GM12873 (cell line): ENCODE results near the gene PLCB1.

Source experiments
- TF ChIP-seq, protein P1 (sequence below): IDR thresholded peaks from 2 replicates; pipeline ENCODE4 v1.5.1; 2012; ENCODE audit warnings: low read depth, mild to moderate bottlenecking, moderate library complexity, low read length, control low read depth; ENCODE audit not compliant: insufficient read depth; ENCODE audit errors: missing control alignments

PLCB1 gene

GRCh38 chr20:8903655-8904605, 771.9 kb downstream of the PLCB1 start:
- TF ChIP-seq, protein P1, sequence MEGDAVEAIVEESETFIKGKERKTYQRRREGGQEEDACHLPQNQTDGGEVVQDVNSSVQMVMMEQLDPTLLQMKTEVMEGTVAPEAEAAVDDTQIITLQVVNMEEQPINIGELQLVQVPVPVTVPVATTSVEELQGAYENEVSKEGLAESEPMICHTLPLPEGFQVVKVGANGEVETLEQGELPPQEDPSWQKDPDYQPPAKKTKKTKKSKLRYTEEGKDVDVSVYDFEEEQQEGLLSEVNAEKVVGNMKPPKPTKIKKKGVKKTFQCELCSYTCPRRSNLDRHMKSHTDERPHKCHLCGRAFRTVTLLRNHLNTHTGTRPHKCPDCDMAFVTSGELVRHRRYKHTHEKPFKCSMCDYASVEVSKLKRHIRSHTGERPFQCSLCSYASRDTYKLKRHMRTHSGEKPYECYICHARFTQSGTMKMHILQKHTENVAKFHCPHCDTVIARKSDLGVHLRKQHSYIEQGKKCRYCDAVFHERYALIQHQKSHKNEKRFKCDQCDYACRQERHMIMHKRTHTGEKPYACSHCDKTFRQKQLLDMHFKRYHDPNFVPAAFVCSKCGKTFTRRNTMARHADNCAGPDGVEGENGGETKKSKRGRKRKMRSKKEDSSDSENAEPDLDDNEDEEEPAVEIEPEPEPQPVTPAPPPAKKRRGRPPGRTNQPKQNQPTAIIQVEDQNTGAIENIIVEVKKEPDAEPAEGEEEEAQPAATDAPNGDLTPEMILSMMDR = no peak

DNA sequence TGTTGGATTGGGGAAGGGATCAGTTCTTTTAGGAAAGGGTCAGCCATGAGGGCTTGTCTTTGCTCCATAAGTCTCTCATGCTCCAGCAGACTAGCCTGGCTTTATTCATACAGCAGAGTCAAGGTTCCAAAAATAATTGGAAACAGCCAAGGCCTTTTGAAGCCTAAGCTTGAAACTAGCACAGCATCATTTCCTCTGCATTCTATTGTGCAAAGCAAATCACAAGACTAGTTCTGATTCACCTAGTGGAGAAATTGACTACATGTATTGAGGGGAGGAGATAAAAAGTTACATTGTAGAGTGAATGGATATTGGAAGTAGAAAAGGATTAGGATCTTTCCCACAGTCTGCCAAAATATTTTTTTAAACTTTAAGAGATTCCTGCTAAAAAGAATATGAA, 777.5 kb downstream of the PLCB1 start:
- TF ChIP-seq, protein P1 = no peak

DNA sequence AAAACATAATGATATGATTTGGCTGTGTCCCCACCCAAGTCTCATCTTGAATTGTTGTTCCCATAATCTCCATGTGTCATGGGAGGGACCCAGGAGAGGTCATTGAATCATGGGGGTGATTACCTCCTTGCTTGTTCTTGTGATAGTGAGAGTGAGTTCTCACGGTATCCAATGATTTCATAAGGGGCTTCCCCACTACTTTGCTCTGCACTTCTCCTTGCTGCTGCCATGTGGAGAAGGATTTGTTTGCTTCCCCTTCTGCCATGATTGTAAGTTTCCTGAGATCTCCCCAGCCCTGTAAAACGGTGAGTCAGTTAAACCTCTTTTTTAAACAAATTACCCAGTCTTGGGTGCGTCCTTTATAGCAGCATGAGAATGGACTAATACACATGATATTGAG, 780.0 kb downstream of the PLCB1 start:
- TF ChIP-seq, protein P1 = no peak

- TF ChIP-seq, protein P1 = no peak
These were observed 780.7 kb downstream of the PLCB1 start for GRCh38 chr20:8912731-8913130.

- TF ChIP-seq, protein P1 = no peak
These were observed 781.4 kb downstream of the PLCB1 start for GRCh38 chr20:8913456-8913855.

- TF ChIP-seq, protein P1 = no peak
These were observed 782.4 kb downstream of the PLCB1 start for GRCh38 chr20:8914421-8914820.

DNA sequence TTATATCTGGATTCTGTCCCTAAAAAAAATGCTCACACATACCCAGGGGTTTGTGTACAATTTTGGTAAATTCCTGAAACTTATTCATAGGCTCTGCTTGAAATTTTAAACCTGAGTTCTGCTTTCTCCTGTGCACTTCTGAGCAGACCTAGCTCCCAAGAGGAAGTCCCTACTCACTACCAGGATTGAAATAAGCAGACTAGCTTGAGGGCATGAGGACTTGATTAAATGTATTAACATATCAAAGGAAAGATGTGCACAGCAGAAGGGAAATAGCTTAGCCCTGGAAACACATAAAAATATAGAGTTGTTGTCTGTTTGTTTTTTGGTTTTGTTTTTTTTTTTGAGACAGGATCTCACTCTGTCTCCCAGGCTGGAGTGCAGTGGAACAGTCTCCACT, 785.0 kb downstream of the PLCB1 start:
- TF ChIP-seq, protein P1 = no peak
